Smooth muscle cell (in vitro differentiated cells): Measurements from ENCODE around the gene C6orf163. TPM values are rescaled to one million over a fixed set of nuclear protein-coding genes. Genes with fewer than 3 reads are reported as not detected.

Experiments used
- DNase-seq: peaks from one replicate; lab custom pipeline; 2025; ENCODE audit not compliant: unreplicated experiment; lab: John Stamatoyannopoulos, UW
- H2AFZ ChIP-seq: fragments of 200-600 bp; sonication (generic); 2 replicates; pipeline ENCODE4 v1.6.0; 2016; ENCODE audit warnings: antibody characterized with exemption, low read depth, mild to moderate bottlenecking
- H3F3A ChIP-seq: fragments of 200-600 bp; sonication (generic); 2 replicates; pipeline ENCODE4 v1.6.0; 2017; ENCODE audit warnings: antibody characterized with exemption, low read depth
- H3K27ac ChIP-seq: fragments of 200-600 bp; sonication (generic); 2 replicates; pipeline ENCODE4 v1.5.1; 2016; ENCODE audit warnings: low read depth, mild to moderate bottlenecking
- H3K27me3 ChIP-seq: fragments of 200-600 bp; sonication (generic); 2 replicates; pipeline ENCODE4 v1.6.1; 2016; ENCODE audit warnings: low read depth, mild to moderate bottlenecking
- H3K36me3 ChIP-seq: fragments of 200-600 bp; sonication (generic); 2 replicates; pipeline ENCODE4 v1.5.1; 2016; ENCODE audit warnings: low read depth
- H3K4me1 ChIP-seq: fragments of 200-600 bp; sonication (generic); 2 replicates; pipeline ENCODE4 v1.5.1; 2016; ENCODE audit warnings: low read depth
- H3K4me2 ChIP-seq: fragments of 200-600 bp; sonication (generic); 2 replicates; pipeline ENCODE4 v1.6.0; 2016; ENCODE audit warnings: mild to moderate bottlenecking
- H3K4me3 ChIP-seq: fragments of 200-600 bp; sonication (generic); 2 replicates; pipeline ENCODE4 v1.5.1; 2016; ENCODE audit warnings: mild to moderate bottlenecking
- H3K79me2 ChIP-seq: fragments of 200-600 bp; sonication (generic); 2 replicates; pipeline ENCODE4 v1.6.0; 2016; ENCODE audit warnings: low read depth, mild to moderate bottlenecking
- H3K9ac ChIP-seq: fragments of 200-600 bp; sonication (generic); 2 replicates; pipeline ENCODE4 v1.6.0; 2016; ENCODE audit warnings: low read depth
- H3K9me3 ChIP-seq: fragments of 200-600 bp; sonication (generic); replicated peaks from 2 replicates; pipeline ENCODE4 v1.5.1; 2016; ENCODE audit warnings: low read depth
- H4K20me1 ChIP-seq: fragments of 200-600 bp; sonication (generic); 2 replicates; pipeline ENCODE4 v1.6.0; 2016; ENCODE audit warnings: low read depth
- WGBS: methylation state at CpG from one replicate; pipeline ENCODE4 v1.1.7; 2016; ENCODE audit warnings: low lambda C conversion rate; 5-methylcytosine and 5-hydroxymethylcytosine counted together
- polyA plus RNA-seq: library from polyadenylated mRNA; unstranded; fragments of >200 nt; fragmentation: Nextera tagmentation; extraction: Ambion mirVana; gene quantifications from 2 replicates; pipeline ENCODE4 v1.2.1, GENCODE V29; 2016
- total RNA-seq: library from RNA; depleted of rRNA; stranded (reverse); fragments of >200 nt; gene quantifications from 2 replicates; pipeline ENCODE4 v1.2.3, GENCODE V29; 2014
- TF ChIP-seq, protein P1 (sequence below): fragments of 200-600 bp; sonication (generic); IDR thresholded peaks from 2 replicates; pipeline ENCODE4 v1.5.1; 2017; ENCODE audit warnings: borderline replicate concordance, mild to moderate bottlenecking, antibody characterized with exemption; ENCODE audit not compliant: insufficient read depth, poor library complexity, severe bottlenecking

Gene C6orf163
- total and polyA plus RNA-seq, 2 experiments from 2014 or later: 0.59 to 3.1 TPM

DNA sequence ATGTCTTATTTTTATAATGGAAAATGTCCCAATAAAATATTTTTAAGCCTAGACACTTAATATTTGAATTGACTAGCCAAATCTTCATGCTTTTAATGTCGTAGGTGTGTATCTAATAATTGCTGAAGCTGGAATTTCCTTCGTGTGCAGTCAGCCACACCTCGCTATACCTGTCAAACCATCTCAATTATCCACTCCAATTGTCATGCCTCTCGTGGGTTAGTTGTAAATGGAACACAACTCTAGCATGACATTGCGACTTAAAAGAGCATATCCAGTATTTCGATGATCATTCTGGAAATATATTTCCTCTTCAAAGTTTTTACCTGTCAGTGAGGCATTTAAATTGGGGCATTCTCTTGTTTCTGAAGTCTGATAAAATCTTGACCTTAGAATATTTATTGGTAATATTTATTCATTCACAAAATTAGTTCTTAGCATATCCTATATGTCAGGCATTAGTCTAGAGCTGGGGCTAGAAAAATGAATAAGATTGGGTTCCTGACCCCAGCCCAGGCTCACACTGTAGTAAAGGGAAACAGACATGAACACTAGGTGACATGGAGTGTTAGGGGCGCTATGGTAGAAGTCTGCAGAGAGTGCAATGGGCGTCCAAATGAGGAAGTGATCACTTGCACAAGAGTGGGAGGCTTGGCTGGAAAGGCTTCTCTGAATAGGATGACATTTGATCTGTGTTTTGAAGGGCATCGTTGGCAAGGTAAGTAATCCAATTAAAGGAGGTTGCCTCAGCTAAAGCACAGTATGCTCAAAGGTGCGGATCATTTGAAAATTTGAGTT lies 52.2 kb downstream of the C6orf163 start:
- no peaks in the 10 kb centered on the region for H3K79me2 ChIP-seq
- H3F3A ChIP-seq: no peaks in the 10 kb centered on the region
- H2AFZ ChIP-seq: no peak overlapping the region
- H3K4me1 ChIP-seq: no peaks in the 10 kb centered on the region
- H3K9me3 ChIP-seq: no peaks in the 10 kb centered on the region
- no peak for DNase-seq
- H3K9ac ChIP-seq: no peak overlapping the region
- no peak overlapping the region for H3K4me3 ChIP-seq
- WGBS: 88% methylated on average over 10 of the region's 10 CpGs
- H3K27ac ChIP-seq: no peak overlapping the region
- no peaks in the 10 kb centered on the region for H3K27me3 ChIP-seq
- TF ChIP-seq, protein P1, sequence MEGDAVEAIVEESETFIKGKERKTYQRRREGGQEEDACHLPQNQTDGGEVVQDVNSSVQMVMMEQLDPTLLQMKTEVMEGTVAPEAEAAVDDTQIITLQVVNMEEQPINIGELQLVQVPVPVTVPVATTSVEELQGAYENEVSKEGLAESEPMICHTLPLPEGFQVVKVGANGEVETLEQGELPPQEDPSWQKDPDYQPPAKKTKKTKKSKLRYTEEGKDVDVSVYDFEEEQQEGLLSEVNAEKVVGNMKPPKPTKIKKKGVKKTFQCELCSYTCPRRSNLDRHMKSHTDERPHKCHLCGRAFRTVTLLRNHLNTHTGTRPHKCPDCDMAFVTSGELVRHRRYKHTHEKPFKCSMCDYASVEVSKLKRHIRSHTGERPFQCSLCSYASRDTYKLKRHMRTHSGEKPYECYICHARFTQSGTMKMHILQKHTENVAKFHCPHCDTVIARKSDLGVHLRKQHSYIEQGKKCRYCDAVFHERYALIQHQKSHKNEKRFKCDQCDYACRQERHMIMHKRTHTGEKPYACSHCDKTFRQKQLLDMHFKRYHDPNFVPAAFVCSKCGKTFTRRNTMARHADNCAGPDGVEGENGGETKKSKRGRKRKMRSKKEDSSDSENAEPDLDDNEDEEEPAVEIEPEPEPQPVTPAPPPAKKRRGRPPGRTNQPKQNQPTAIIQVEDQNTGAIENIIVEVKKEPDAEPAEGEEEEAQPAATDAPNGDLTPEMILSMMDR: no peak
- no peaks in the 10 kb centered on the region for H4K20me1 ChIP-seq
- H3K4me2 ChIP-seq: no peak overlapping the region
- H3K36me3 ChIP-seq: no peaks in the 10 kb centered on the region

DNA sequence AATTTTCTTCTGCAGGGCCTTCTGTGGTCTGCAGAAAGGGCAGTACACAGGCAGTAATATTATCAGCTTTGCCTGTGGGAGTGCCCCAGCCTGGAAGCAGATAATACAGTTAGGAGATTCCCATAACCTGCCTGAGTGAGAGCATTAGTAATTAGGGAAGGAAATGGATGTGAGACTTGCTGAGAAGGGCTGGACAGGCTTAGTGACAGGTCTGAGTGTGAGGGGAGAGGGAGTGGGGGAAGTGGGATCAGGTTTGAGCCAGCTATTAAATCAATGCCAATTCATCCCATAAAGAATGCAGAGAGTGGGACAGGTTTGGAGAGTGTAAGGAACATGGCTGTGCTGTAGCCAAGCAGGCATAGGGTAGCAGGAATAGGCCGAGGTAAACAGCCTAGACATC lies 53.0 kb downstream of the C6orf163 start:
- no peak overlapping the region for H3K27ac ChIP-seq
- no peaks in the 10 kb centered on the region for H3K27me3 ChIP-seq
- no peak overlapping the region for H3K4me2 ChIP-seq
- H2AFZ ChIP-seq: no peak overlapping the region
- no peak overlapping the region for H3K4me3 ChIP-seq
- no peaks in the 10 kb centered on the region for H3K36me3 ChIP-seq
- TF ChIP-seq, protein P1: no peak
- H3K9ac ChIP-seq: no peak overlapping the region
- H3F3A ChIP-seq: no peaks in the 10 kb centered on the region
- H3K79me2 ChIP-seq: no peaks in the 10 kb centered on the region
- H3K4me1 ChIP-seq: no peaks in the 10 kb centered on the region
- no peaks in the 10 kb centered on the region for H4K20me1 ChIP-seq
- DNase-seq: no peak
- WGBS: 90% methylated on average over 1 of the region's 1 CpG
- H3K9me3 ChIP-seq: no peaks in the 10 kb centered on the region

DNA sequence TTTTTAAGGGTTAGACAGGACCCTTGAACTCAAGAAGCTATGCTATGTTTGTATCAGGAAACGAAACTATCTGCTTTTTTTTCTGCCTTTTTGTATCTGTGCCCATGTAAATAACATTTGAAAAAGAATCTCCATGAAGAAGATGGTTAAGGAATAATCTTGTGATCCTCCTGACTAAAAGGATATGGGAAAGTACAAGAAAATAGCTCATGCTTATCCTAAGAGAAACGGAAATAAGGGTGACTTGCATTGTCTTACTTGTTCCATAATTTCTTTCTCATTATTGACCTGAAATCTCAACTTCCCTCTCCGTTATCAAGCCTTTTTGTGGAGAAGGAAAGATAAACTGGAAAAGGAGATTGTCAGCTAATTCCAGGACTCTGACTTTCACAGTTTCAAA lies 57.2 kb downstream of the C6orf163 start:
- Histone ChIP-seq H3K79me2 (no peaks in the 10 kb centered on the region), H3K4me1 (no peaks in the 10 kb centered on the region), H3F3A (no peaks in the 10 kb centered on the region), H3K4me2 (no peak overlapping the region), H3K9ac (no peak overlapping the region), H2AFZ (no peak overlapping the region), H4K20me1 (no peaks in the 10 kb centered on the region), H3K36me3 (no peaks in the 10 kb centered on the region), H3K27me3 (no peaks in the 10 kb centered on the region), H3K9me3 (no peaks in the 10 kb centered on the region), H3K27ac (no peak overlapping the region), H3K4me3 (no peak overlapping the region)
- no peak for DNase-seq
- 89% methylated on average over 3 of the region's 3 CpGs for WGBS
- TF ChIP-seq, protein P1: no peak

DNA sequence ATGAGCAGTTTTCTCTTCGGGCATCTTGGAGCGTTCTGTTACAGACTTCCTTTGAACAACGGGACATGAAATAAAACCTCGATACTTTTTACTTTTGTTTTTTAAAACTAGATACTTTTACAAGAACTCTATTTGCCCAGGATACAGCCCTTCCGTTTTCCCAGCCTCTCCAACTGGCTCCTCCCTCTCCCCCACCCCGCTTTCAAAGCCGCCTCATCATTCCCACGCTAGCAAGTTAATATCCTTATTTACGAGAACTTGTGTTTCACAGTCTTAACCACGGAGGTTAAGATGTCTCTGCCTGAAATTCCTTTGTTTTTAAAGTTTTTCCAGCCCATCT lies 62.9 kb downstream of the C6orf163 start:
- under 1% methylated on average over 10 of the region's 10 CpGs for WGBS
- H3K27ac ChIP-seq: peak overlapping the region; percentile 96
- no peak for DNase-seq

More for the DNA sequence above, 62.9 kb downstream of the C6orf163 start:
- H3K79me2 ChIP-seq: no peaks in the 10 kb centered on the region
- H4K20me1 ChIP-seq: no peaks in the 10 kb centered on the region
- H3K4me3 ChIP-seq: peak overlapping the region; percentile 100
- no peaks in the 10 kb centered on the region for H3K9me3 ChIP-seq
- peak overlapping the region; percentile 92 for H3K9ac ChIP-seq
- peaks cover 2% of the 10 kb centered on the region for H3K27me3 ChIP-seq
- no peaks in the 10 kb centered on the region for H3F3A ChIP-seq
- H3K4me1 ChIP-seq: peaks cover 3% of the 10 kb centered on the region
- peak overlapping the region; percentile 100 for H2AFZ ChIP-seq
- H3K4me2 ChIP-seq: peak overlapping the region; percentile 98
- TF ChIP-seq, protein P1: no peak
- no peaks in the 10 kb centered on the region for H3K36me3 ChIP-seq
